CD4-positive, alpha-beta T cell treated with Interleukin-12 subunit alpha and Interleukin-12 subunit beta, for 1 hour (primary cell): Measurements from ENCODE around the gene CNPY4.

Source experiments
- DNase-seq: peaks from one replicate; pipeline ENCODE4 v3.0.0-alpha.2; 2020

CNPY4 gene, protein sequence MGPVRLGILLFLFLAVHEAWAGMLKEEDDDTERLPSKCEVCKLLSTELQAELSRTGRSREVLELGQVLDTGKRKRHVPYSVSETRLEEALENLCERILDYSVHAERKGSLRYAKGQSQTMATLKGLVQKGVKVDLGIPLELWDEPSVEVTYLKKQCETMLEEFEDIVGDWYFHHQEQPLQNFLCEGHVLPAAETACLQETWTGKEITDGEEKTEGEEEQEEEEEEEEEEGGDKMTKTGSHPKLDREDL

DNA sequence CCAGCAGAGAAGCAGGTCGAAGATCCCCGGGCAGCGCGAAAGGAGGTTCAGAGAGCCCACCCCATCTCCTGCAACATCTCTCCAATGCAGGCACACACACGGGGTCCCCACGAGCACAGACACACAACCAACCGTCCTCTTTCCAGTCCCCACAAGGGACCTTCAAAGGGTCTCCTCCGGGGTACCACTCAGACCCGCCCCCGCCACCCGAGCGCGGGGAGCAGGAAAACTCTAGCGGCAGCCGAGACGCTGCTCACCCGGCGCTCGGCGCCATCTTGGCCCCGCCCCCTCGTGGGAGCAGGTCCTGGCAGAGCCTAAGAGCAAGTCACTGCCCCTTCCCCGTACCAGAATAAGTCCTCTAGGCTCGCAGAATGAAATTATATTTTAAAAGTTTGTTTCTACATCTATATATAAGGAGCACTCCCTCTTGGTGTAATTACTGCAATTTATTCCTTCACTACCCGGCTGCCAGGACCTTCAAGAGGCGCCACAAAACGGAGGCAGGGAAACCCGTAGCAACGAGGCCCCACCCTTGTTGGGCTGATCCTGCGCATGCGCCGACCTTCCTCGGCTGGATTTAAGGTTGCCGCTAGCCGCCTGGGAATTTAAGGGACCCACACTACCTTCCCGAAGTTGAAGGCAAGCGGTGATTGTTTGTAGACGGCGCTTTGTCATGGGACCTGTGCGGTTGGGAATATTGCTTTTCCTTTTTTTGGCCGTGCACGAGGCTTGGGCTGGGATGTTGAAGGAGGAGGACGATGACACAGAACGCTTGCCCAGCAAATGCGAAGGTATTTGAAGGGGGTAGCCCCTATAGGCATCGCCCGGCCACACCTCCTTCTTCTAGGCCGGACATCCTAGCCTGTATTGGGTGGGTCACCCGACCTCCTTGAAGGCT is at the start of gene CNPY4, which contains the start of gene TAF6:
Gene CNPY4 (plus strand): TSS at position 563 of the 898 bp plus-strand sequence. CDS start 111 bp downstream, at position 674.
Gene TAF6 (minus strand): TSS at position 287 of the 898 bp plus-strand sequence. CDS start 5,149 bp downstream, outside the sequence.
- DNase-seq = peak; percentile 95

DNA sequence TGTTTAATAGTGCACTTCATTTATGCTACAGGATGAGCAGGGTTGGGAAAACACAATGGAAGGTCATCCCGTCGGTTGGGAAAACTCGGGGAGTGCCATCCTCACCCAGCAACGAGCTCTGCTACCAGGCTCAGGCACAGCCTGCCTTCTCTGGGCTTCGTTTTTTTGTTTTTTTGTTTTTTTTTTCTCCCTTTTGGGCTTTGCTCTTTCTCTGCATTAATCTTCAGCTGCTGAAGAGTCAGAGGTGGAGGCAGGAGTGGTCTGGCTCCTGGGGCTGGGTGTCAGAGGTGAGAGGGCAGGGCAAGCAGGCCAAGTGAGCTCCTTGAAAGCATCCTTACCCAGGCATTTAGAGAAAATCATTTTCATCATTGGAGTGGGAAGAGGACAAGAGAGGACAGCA is 49.4 kb upstream of the CNPY4 start:
- no peak for DNase-seq

DNA sequence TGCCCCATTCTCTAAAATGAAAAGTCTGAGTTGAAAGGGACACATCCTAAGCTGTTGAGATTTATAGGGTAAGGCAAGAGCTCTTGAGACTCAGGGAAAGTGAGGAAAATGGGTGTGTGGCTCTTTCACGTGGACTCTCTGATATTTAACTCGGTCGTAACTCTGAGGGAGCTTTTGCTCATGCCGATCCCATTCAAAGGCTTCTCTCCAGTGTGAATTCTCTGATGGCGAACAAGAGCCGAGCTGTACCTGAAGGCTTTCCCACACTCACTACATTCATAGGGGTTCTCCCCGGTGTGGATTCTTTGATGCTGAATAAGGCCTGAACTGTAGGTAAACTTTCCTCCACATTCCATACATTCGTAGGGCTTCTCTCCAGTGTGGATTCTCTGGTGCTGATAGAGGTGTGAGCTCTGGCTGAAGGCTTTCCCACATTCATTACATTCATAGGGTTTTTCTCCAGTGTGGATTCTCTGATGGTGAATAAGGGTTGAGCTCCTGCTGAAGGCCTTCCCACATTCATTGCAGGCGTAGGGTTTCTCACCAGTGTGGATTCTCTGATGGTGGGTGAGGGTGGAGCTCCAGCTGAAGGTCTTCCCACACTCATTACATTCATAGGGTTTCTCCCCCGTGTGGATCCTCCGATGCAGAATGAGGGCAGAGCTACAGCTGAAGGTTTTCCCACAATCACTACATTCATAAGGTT is 48.3 kb upstream of the CNPY4 start:
- DNase-seq = no peak

DNA sequence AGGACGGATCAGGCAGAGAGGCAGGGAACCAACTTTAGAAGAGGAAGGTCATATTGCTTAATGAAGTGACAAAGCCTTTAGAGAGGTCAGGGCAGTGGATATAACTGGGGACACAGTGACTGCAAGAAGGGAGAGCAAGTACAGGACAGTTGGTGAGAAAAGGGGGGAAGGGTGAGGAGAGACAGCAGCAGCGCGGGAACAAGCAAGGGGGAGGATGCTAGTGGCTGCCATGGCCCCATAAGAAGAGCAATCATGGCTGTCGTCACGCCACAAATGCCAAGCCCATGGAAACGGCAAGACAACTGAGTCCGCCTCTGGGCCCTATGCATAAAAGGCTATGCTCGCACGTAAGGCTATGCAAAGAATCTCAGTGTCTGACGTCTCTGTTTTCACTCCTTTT is 47.0 kb upstream of the CNPY4 start:
- DNase-seq = no peak

DNA sequence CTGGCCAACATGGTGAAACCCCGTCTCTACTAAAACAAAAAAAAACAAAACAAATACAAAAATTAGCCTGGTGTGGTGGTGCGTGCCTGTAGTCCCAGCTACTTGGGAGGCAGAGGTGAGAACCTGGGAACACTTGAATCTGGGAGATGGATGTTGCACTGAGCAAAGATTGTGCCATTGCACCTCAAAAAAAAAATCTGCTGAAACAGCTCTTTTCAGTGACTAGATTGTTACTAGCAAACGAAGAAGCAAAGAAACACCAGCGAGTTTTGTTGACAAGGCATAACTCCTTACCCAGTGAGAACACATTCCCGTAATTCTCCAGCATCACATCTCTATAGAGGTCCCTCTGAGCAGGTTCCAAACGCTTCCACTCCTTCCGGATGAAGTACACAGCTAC is 44.6 kb upstream of the CNPY4 start:
- no peak for DNase-seq

DNA sequence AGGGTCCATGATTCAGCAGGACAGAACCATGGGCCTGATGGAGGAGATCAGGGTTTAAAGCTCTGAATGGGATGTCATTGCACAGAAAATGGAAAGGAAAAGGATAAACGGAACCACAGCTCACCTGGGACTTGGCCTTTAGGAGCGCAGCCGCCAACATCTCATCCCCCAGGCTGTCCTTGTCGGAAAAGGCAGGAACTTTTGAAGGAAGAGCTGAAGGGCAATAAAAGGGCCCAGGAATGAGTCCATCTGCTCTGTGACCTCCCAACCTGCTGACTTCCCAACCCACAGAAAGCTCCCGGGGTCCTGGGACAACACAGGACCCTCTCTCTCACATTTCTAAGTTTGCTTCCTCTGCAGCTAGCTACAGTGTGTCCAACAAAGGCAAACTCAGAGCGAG is 44.0 kb upstream of the CNPY4 start:
- no peak for DNase-seq

DNA sequence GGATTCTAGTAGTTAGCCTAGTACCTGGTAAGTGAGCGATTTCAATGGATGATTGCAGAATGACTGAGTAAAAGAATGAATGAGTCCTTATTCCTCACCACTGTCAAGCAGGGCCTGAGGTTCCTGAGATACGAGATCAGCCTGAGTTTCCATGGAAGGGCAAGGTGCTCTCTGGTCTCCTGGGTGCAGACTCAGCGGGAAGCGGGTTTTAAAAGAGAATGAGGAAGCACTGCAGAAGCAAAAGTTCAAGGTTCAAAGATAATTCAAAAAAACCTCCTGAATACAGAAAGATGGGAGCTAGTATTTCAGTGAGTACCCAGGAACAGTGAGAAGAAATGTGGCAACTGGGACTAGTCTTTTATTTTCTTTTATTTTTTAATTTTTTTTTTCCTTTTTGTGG is 42.2 kb upstream of the CNPY4 start:
- DNase-seq = no peak

DNA sequence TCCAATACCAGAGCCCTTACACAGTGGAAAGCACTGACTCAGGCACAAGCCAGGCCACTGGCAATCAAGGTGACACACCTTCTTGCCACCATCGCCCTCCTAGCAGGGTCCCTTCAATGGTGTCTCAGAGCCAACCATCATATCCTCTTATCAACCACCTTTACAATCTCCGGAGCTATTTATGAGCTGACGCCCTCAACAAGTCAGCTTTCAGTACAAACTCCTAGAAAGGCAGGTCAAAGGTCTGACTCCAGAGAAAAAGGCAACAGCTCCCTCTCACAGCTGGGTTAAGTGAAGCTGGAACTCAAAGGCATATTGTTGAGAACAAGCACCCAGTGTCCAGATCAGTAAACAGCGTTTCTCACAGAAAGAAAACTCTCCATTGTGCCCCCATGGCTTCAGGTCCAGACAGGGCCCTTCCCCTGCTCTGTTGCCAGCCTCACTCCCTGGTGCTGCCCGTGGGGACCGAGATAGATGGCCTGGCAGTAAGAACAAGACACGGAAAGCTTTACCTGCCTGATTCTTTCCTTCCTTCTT is 40.3 kb upstream of the CNPY4 start:
- DNase-seq = no peak

DNA sequence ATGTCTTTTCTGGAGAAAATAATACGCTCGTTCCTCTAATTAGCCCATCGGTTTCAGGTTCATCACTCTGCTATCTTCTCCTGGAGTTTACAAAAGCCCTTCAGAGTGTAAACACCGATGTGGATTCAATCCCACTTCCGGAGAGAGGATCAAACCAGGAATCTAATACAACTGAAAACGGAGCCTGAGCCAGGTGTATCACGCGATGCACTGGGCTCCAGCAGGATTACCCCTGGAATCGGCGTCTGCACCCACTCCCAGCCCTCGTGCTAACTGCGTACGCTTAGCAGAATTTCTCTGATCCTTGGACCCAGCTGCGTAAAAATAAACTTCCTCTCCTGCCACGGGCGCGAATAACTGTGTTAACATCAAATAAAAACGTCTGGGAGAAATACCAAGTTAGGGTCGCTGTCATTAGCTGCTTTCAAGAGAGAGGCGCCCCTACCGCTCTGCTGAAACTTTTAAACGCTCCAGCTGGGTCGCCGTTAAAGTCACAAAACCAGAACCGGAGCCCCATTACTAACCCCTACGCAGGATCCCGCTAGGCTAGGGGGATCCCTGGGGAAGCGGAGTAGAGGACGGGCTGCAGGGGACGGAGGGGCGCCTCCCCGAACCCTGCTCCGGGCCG is 38.4 kb upstream of the CNPY4 start:
- DNase-seq = no peak

DNA sequence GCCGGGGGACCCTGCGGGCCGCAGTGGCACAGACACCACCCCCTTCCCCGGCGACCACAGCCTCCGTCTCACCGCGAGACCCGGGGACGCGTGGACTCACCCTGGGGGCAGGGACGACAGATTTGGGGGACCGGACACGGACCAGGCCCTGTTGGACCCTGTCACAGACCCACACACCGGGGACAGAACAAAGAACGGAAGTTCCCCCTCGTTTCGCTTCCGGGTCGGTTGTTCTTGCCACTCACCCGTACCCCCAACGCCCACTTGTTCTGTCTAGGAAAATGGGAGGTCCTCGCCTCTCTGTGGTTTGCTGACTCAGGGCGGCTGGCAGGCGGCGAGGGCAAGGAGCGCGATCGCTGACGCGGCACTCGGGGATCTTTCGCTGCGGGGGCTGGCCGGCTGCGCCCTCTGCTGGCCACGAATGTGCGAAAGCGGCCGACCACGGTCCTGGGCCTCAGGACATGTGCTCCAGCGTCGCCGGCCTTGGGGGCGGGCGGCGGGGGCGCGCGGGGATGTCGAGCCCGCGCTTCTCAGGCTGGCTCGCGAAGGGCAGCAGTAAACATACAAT is 37.8 kb upstream of the CNPY4 start, which contains the start of gene ZNF3:
Gene ZNF3 (minus strand): TSS at position 189 of the 568 bp plus-strand sequence. CDS start 4,366 bp downstream, outside the sequence.
- DNase-seq = peak; percentile 99

DNA sequence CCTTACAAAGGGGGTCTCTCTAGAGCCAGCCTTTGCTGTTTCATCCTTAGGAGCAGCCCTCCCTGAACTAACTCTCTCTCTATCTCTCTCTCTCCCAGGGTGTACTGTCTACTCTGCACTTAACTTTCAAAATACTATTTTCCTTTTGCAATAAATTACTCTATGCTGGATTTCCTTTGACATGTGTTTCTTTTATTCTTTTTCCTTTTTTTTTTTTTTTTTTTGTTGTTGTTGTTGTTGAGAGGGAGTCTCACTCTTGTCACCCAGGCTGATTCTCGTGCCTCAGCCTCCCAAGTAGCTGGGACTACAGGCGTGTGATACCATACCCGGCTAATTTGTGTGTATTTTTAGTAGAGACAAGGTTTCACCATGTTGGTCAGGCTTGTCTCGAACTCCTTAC is 36.5 kb upstream of the CNPY4 start:
- no peak for DNase-seq

DNA sequence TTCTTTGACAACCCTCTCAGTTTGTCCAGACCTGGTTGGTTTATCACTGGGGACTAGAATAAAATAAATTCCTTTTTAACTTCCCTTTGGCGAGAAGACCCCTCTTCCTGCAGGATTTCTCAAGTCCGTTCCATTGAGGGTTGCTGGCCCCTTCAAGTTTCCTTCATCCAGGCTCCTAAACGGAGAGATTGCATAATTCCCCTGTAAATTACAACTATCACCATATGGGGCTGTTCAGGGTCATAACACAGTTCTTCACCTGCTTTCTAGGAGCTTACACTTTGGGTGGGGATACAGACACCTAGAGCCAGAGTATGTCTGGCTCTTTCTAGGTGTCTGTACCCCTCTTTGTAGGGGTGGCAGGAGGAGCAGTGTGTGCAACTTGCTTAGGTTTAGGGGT is 33.9 kb upstream of the CNPY4 start:
- DNase-seq = no peak

DNA sequence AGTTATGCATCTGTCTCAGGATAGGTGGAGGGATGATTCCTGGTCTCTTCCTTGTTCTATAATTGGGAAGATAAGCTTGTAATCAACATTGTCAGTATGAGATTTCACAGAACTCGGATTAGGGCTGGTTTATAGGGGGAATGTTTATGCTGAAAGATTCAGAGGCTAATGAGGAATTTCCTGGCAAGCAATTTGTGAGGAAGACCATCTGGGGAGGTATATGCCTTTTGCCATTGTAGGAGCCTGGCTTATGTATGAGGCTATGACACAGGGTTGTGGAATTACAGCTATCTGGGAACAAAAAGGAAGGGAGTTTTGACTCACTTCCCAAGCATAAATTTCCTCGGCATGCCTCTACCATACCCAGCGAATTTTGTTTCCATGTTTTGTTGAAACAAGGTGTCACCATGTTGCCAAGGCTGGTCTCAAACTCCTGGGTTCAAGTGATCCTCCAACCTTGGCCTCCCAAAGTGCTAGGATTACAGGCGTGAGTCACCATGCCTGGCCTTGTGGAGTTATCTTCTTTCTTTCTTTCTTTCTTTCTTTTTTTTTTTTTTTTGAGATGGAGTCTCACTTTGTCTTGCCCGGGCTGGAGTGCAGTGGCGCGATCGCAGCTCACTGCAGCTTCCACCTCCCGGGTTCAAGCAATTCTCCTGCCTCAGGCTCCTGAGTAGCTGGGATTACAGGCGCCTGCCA is 32.2 kb upstream of the CNPY4 start:
- no peak for DNase-seq

DNA sequence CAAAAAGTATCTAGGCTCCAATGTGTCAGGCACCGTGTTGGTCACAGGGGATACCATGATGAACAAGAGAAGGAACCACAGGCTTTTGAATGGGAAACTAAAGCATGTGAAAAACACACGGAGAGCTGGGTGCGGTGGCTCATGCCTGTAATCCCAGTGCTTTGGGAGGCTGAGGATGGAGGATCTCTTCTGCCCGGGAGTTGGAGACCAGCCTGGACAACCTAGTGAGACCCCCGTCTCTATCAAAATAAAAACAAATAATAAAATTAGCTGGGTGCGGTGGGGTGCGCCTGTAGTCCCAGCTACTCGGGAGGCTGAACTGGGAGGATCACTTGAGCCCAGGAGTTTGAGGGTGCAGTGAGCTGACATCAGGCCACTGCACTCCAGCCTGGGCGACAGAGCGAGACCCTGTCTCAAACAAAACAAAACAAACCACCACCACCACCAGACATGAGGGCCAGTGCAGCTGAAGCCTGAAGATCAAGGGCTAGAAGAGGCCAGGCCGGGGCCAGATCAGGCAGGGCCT is 31.3 kb upstream of the CNPY4 start:
- no peak for DNase-seq

DNA sequence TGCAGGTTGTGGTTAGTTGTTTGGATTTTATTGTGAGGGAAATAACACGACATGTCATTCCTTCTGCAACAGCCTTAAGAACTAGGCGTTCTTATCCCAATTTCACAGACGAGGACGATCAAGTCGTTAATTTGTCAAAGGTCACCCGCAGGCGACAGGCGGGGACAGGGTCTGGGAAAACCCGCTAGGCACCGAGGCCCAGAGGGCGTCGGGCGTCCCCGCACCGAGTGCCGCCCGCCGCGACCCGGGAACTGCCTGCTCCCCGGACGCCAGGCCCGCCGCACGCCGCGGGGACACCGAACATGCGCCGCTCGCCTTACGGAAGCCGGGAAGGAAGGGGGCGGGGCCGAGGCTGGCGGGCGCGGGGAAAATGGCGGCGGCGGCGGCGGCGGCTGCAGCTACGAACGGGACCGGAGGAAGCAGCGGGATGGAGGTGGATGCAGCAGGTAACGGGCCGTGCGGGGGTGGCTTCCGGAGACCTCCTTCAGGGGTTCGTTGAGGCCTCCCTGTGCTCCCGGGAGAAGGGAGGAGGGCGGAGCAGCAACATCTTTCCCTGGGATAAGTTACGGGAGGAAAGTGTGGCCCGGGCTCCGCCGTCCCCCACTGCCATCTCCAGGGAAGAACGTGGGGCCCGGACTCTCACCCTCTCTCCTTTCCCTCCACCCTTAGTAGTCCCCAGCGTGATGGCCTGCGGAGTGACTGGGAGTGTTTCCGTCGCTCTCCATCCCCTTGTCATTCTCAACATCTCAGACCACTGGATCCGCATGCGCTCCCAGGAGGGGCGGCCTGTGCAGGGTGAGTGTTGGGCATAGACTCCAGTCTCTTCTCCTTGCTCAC is 30.6 kb upstream of the CNPY4 start, which contains the start of gene COPS6:
Gene COPS6 (plus strand): TSS at position 349 of the 837 bp plus-strand sequence. CDS start 22 bp downstream, at position 371.
- DNase-seq = peak; percentile 89

DNA sequence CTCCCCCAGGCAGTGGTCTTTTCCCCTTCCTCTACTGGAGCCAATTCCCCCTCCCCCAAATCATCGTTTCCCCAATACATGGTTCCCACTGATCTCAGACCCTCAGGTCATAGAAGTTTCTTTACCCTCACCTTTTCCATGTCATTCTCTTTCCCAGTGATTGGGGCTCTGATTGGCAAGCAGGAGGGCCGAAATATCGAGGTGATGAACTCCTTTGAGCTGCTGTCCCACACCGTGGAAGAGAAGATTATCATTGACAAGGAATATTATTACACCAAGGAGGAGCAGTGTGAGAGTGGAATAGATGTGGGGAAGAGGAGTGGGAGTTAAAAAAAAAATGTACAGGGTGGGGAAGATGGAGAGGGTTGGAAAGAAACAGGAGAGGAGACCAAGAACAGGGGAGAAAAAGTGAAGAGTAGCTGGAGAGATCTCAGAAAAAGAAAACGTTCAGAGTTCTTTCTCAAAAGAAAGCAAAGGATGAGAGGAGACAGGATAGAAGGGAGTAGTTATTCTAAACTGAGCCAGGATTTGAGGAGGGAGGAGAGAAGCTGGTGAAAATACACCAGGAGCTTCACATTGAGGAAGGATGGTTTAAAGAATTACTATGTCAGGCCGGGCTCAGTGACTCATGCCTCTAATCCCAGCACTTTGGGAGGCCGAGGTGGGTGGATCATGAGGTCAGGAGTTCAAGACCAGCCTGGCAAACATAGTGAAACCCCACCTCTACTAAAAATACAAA is 29.8 kb upstream of the CNPY4 start:
- no peak for DNase-seq

DNA sequence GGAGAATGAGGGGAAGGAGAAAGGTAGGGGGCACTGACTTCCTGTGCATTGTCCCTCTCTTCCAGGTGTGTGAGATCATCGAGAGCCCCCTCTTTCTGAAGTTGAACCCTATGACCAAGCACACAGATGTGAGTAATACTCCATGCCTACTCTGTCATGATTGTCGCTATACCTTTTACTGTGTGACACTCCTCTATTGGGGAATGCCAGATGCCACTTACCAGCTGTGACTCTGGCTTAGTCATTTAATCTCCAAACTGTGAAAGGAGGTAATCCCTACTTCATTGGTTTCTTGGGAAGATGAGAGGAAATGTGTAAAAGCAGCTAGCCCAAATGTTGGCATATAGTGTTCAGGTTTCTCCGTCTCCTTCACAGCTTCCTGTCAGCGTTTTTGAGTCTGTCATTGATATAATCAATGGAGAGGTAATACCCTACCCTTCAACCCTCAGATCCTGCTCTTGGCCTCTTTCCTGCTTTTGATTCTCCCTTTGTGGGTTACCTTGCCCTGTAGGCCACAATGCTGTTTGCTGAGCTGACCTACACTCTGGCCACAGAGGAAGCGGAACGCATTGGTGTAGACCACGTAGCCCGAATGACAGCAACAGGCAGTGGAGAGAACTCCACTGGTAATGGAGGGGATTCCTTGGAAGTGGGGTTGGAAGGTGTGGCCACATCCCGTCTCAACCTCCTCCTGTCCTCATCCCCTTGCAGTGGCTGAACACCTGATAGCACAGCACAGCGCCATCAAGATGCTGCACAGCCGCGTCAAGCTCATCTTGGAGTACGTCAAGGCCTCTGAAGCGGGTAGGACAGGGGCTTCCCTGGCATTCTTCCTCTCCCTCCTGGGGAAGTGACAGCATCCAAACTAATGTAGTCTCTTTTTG is 28.7 kb upstream of the CNPY4 start:
- no peak for DNase-seq

DNA sequence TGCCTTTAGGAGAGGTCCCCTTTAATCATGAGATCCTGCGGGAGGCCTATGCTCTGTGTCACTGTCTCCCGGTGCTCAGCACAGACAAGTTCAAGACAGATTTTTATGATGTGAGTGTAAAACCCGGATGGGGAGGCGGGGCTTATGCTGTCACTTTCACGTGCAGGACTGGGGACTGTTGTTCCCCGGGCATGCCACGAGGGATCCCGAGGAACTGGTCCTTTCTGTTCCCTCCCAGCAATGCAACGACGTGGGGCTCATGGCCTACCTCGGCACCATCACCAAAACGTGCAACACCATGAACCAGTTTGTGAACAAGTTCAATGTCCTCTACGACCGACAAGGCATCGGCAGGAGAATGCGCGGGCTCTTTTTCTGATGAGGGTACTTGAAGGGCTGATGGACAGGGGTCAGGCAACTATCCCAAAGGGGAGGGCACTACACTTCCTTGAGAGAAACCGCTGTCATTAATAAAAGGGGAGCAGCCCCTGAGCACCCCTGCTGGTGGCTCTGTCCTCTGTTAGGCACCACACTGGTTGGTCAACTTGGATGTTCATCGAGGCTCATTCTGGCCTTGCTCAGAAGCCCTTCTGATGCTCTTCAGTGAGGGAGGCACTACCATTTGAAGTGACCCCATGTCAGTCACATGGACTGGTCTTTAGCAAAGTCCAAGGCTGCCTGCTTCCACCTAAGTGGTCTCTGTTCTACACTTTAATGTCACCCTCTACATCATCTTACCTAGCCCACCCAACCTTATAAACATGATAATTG is 27.8 kb upstream of the CNPY4 start:
- no peak for DNase-seq
